GM18951 (cell line): ENCODE results near the gene NRXN3.

Experiments used
- POLR2A ChIP-seq: IDR thresholded peaks from 4 replicates; pipeline ENCODE4 v1.6.1; 2011; ENCODE audit warnings: mild to moderate bottlenecking; ENCODE audit not compliant: insufficient read length, insufficient read depth; ENCODE audit errors: extremely low read depth
- in situ Hi-C: fragments of 300-500 bp; cut with MboI; formaldehyde crosslinking; loops from one replicate; pipeline ENCODE4 v1.12.0; 2022; ENCODE audit warnings: low sequenced_read_pairs, mixed read lengths, inconsistent platforms; ENCODE audit not compliant: unreplicated experiment

NRXN3 gene

GRCh38 chr14:78798757-78799156, 628.6 kb downstream of the NRXN3 start:
- TF ChIP-seq POLR2A: no peak
- in situ Hi-C loops: no loop called here

GRCh38 chr14:78805570-78805969, 635.4 kb downstream of the NRXN3 start:
- in situ Hi-C loops: no loop called here
- no peak for TF ChIP-seq POLR2A

GRCh38 chr14:78823035-78823434, 652.9 kb downstream of the NRXN3 start:
- in situ Hi-C loops: no loop called here
- no peak for TF ChIP-seq POLR2A

- in situ Hi-C loops: no loop called here
- no peak for TF ChIP-seq POLR2A
Observed at GRCh38 chr14:78823516-78823915, 653.3 kb downstream of the NRXN3 start.

GRCh38 chr14:78829274-78829673, 659.1 kb downstream of the NRXN3 start:
- no peak for TF ChIP-seq POLR2A
- in situ Hi-C loops: no loop called here

GRCh38 chr14:78834766-78835451, 664.7 kb downstream of the NRXN3 start:
- in situ Hi-C loops: no loop called here
- no peak for TF ChIP-seq POLR2A

GRCh38 chr14:78835909-78836308, 665.7 kb downstream of the NRXN3 start:
- in situ Hi-C loops: no loop called here
- TF ChIP-seq POLR2A: no peak

- in situ Hi-C loops: no loop called here
- no peak for TF ChIP-seq POLR2A
Observed at GRCh38 chr14:78836777-78837176, 666.6 kb downstream of the NRXN3 start.

- TF ChIP-seq POLR2A: no peak
- in situ Hi-C loops: no loop called here
Observed at GRCh38 chr14:78838959-78839358, 668.8 kb downstream of the NRXN3 start.

- in situ Hi-C loops: no loop called here
- TF ChIP-seq POLR2A: no peak
Observed at GRCh38 chr14:78840898-78841297, 670.7 kb downstream of the NRXN3 start.

- in situ Hi-C loops: no loop called here
- TF ChIP-seq POLR2A: no peak
Observed at GRCh38 chr14:78847801-78848200, 677.6 kb downstream of the NRXN3 start.

- no peak for TF ChIP-seq POLR2A
- in situ Hi-C loops: no loop called here
Observed at GRCh38 chr14:78848234-78848820, 678.2 kb downstream of the NRXN3 start.

- in situ Hi-C loops: no loop called here
- no peak for TF ChIP-seq POLR2A
Observed at GRCh38 chr14:78849952-78850351, 679.8 kb downstream of the NRXN3 start.

GRCh38 chr14:78851189-78851588, 681.0 kb downstream of the NRXN3 start:
- no peak for TF ChIP-seq POLR2A
- in situ Hi-C loops: no loop called here
